Liver (tissue), 9 donors: ENCODE data around the gene RHOT1. TPM values are rescaled to one million over a fixed set of nuclear protein-coding genes. Genes with fewer than 3 reads are reported as not detected.

ENCODE experiments used
- DNase-seq: peaks from one replicate; pipeline ENCODE4 v3.0.0-alpha.2; 2017; ENCODE audit warnings: low spot score
- H3K27ac ChIP-seq, 2 donors: one replicate each; pipeline ENCODE4 v1.7.0; 2013; ENCODE audit warnings: inconsistent platforms in 2 of 2, low read length in 2 of 2, control low read depth in 1 of 2, low read depth in 1 of 2, mild to moderate bottlenecking in 1 of 2
- H3K27me3 ChIP-seq, 4 donors: one replicate each; pipeline versions ENCODE4 v1.6.1 to v1.7.0; 2013; ENCODE audit warnings: low read length in 3 of 4, inconsistent platforms in 1 of 4, mild to moderate bottlenecking in 1 of 4, moderate library complexity in 1 of 4; ENCODE audit not compliant: control insufficient read depth in 4 of 4, insufficient read depth in 4 of 4
- H3K36me3 ChIP-seq, 4 donors: one replicate each; pipeline versions ENCODE4 v1.6.1 to v1.7.0; 2013; ENCODE audit warnings: low read length in 3 of 4, mild to moderate bottlenecking in 3 of 4, low read depth in 1 of 4, moderate library complexity in 1 of 4; ENCODE audit not compliant: control insufficient read depth in 4 of 4, insufficient read depth in 3 of 4
- H3K4me1 ChIP-seq, 4 donors: one replicate each; pipeline versions ENCODE4 v1.6.1 to v1.7.0; 2013; ENCODE audit warnings: low read length in 3 of 4, mild to moderate bottlenecking in 3 of 4, moderate library complexity in 1 of 4; ENCODE audit not compliant: control insufficient read depth in 4 of 4, insufficient read depth in 4 of 4
- H3K4me3 ChIP-seq, 3 donors: one replicate each; pipeline versions ENCODE4 v1.6.1 to v1.7.0; 2013; ENCODE audit warnings: low read length in 3 of 3, control low read depth in 1 of 3, low read depth in 1 of 3, mild to moderate bottlenecking in 1 of 3
- H3K9ac ChIP-seq, 2 donors: one replicate each; pipeline ENCODE4 v1.7.0; 2013; ENCODE audit warnings: low read length in 2 of 2, mild to moderate bottlenecking in 2 of 2, moderate library complexity in 2 of 2, control low read depth in 1 of 2, low read depth in 1 of 2
- H3K9me3 ChIP-seq, 4 donors: one replicate each; pipeline versions ENCODE4 v1.6.1 to v1.7.0; 2013; ENCODE audit warnings: low read length in 3 of 4; ENCODE audit not compliant: control insufficient read depth in 4 of 4
- ATF3 ChIP-seq: IDR thresholded peaks from 2 replicates; pipeline ENCODE4 v1.6.1; 2016; ENCODE audit warnings: antibody characterized with exemption
- CTCF ChIP-seq: fragments of 150-350 bp; IDR thresholded peaks from 2 replicates; pipeline ENCODE4 v1.5.1; 2017; ENCODE audit warnings: improper control_type of control experiment, low read depth, low read length; ENCODE audit not compliant: missing input control
- FOXA1 ChIP-seq: IDR thresholded peaks from 2 replicates; pipeline ENCODE4 v1.6.1; 2016; ENCODE audit warnings: antibody characterized with exemption
- FOXA2 ChIP-seq: IDR thresholded peaks from 2 replicates; pipeline ENCODE4 v1.6.1; 2016; ENCODE audit warnings: antibody characterized with exemption
- GABPA ChIP-seq, 2 donors: IDR thresholded peaks in 1 of 2; conservative IDR thresholded peaks in 1 of 2; 2 replicates each; pipeline ENCODE4 v1.6.1; 2016; ENCODE audit warnings: antibody characterized with exemption in 2 of 2, mild to moderate bottlenecking in 1 of 2, moderate library complexity in 1 of 2
- HNF4A ChIP-seq, 2 donors: conservative IDR thresholded peaks; 2 replicates each; pipeline ENCODE4 v1.6.1; 2016; ENCODE audit warnings: antibody characterized with exemption in 2 of 2, mild to moderate bottlenecking in 2 of 2
- HNF4G ChIP-seq: IDR thresholded peaks from 2 replicates; pipeline ENCODE4 v1.6.1; 2016; ENCODE audit warnings: antibody characterized with exemption
- JUND ChIP-seq, 2 donors: IDR thresholded peaks; 2 replicates each; pipeline ENCODE4 v1.6.1; 2016; ENCODE audit warnings: antibody characterized with exemption in 2 of 2
- NR2F2 ChIP-seq: IDR thresholded peaks from 2 replicates; pipeline ENCODE4 v1.6.1; 2016; ENCODE audit warnings: antibody characterized with exemption
- RAD21 ChIP-seq, 2 donors: IDR thresholded peaks; 2 replicates each; pipeline ENCODE4 v1.6.1; 2016; ENCODE audit warnings: antibody characterized with exemption in 2 of 2, mild to moderate bottlenecking in 2 of 2
- REST ChIP-seq: IDR thresholded peaks from 2 replicates; pipeline ENCODE4 v1.6.1; 2016; ENCODE audit warnings: antibody characterized with exemption, mild to moderate bottlenecking
- RXRA ChIP-seq, 2 donors: IDR thresholded peaks; 2 replicates each; pipeline ENCODE4 v1.6.1; 2017 to 2018; ENCODE audit warnings: antibody characterized with exemption in 2 of 2, mild to moderate bottlenecking in 1 of 2
- SP1 ChIP-seq: IDR thresholded peaks from 2 replicates; pipeline ENCODE4 v1.6.1; 2018; ENCODE audit warnings: antibody characterized with exemption, mild to moderate bottlenecking
- TAF1 ChIP-seq: conservative IDR thresholded peaks from 2 replicates; pipeline ENCODE4 v1.6.1; 2016; ENCODE audit warnings: antibody characterized with exemption, mild to moderate bottlenecking
- YY1 ChIP-seq: IDR thresholded peaks from 2 replicates; pipeline ENCODE4 v1.6.1; 2016; ENCODE audit warnings: antibody characterized with exemption, mild to moderate bottlenecking
- ZBTB33 ChIP-seq: IDR thresholded peaks from 2 replicates; pipeline ENCODE4 v1.6.1; 2016; ENCODE audit warnings: antibody characterized with exemption
- WGBS: extraction: QIAGEN DNeasy Blood & Tissue Kit; methylation state at CpG from one replicate; pipeline ENCODE4 v1.1.7; 2013; 5-methylcytosine and 5-hydroxymethylcytosine counted together
- polyA plus RNA-seq, 2 donors: library from polyadenylated mRNA; stranded (reverse) in 1 of 2; unstranded in 1 of 2; fragments of 200-250 nt in 1 of 2; fragments of >200 nt in 1 of 2; fragmentation: Nextera tagmentation in 1 of 2; extraction: Ambion mirVana in 1 of 2; gene quantifications; one replicate each; pipeline versions ENCODE4 v1.2.1 to v1.2.3, GENCODE V29; 2013 to 2015
- total RNA-seq, 2 donors: library from RNA; depleted of rRNA; stranded (reverse); fragments of >200 nt; gene quantifications; one replicate each; pipeline ENCODE4 v1.2.3, GENCODE V29; 2014
- TF ChIP-seq, protein P1 (sequence below): IDR thresholded peaks from 2 replicates; pipeline ENCODE4 v1.6.1; 2016; ENCODE audit warnings: antibody characterized with exemption
- donor health status: healthy.
- donor health status: healthy.
- donor health status: healthy.
- donor health status: healthy.
- donor health status: healthy.

The RHOT1 gene
- total and polyA plus RNA-seq, 4 donors, result 8.1 to 43.4 (median 17.1) TPM

- no peak for TF ChIP-seq FOXA2
- TF ChIP-seq REST, result peak; percentile 96
- Histone ChIP-seq H3K36me3 (no peaks in the 10 kb centered on the region), H3K27me3 (no peaks in the 10 kb centered on the region), H3K27ac (no peak overlapping the region), H3K9ac (no peak overlapping the region), H3K4me1 (no peaks in the 10 kb centered on the region), H3K4me3 (no peak overlapping the region), H3K9me3 (no peaks in the 10 kb centered on the region)
- WGBS, result 85% methylated on average over 8 of the region's 8 CpGs
- DNase-seq, result no peak
Measured at GRCh38 chr17:32240750-32241149, 98.4 kb downstream of the RHOT1 start.

DNA sequence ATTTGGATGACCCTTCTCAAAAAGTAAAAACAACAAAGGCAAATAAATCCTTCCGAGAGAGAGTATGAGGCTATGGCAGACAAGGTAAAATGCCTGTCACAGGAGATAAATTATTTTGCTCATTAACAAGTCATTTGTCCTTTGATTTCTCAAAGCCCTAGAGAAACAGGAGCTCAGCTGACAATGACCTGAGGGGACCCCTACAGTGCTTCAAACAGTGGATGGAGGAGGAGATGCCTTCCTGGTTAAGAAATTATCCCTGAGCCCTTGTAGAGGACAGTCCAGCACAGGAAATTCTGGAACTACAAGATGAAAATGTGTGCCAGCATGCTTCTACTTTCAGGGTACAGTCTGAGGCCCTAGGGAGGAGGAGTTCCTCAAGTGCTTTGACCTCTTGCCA lies 99.3 kb downstream of the RHOT1 start:
- TF ChIP-seq ATF3 (no peak), FOXA1 (no peak), RXRA (IDR thresholded peaks at IDR 0.05) (no peak), SP1 (no peak), TAF1 (no peak), FOXA2 (no peak), JUND (IDR thresholded peaks at IDR 0.05) (no peak), NR2F2 (no peak), YY1 (no peak), HNF4G (no peak), GABPA (IDR thresholded peaks at IDR 0.05 in 1 of 2, conservative IDR thresholded peaks at IDR 0.05 in 1 of 2) (no peak), HNF4A (conservative IDR thresholded peaks at IDR 0.05) (no peak), ZBTB33 (no peak), CTCF (no peak), RAD21 (IDR thresholded peaks at IDR 0.05) (no peak)
- TF ChIP-seq, protein P1, sequence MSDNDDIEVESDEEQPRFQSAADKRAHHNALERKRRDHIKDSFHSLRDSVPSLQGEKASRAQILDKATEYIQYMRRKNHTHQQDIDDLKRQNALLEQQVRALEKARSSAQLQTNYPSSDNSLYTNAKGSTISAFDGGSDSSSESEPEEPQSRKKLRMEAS, result no peak
- no peak for DNase-seq

More for the DNA sequence above, 99.3 kb downstream of the RHOT1 start:
- Histone ChIP-seq H3K27ac (no peak overlapping the region), H3K9ac (no peak overlapping the region), H3K36me3 (no peaks in the 10 kb centered on the region), H3K9me3 (no peaks in the 10 kb centered on the region), H3K4me1 (no peaks in the 10 kb centered on the region), H3K27me3 (no peaks in the 10 kb centered on the region), H3K4me3 (no peak overlapping the region)
- WGBS, result 95% methylated on average over 1 of the region's 1 CpG
